K562 (cell line): ENCODE measurements around the gene UPK3A. TPM values are rescaled to one million over a fixed set of nuclear protein-coding genes. Genes with fewer than 3 reads are reported as not detected.
A peak's percentile ranks its signal among the peaks of the same experiment; 100 is the strongest.

ENCODE experiments used
- ATAC-seq: fragments of 200-7000 bp; cut with Tn5 transposase; 3 replicates; pipeline ENCODE4 v1.9.1; 2020; ENCODE audit warnings: moderate library complexity
- BruUV-seq: library from RNA; stranded (reverse); fragments of 400-500 nt; replicated peaks from 2 replicates; lab custom pipeline; 2021; lab: Mats Ljungman, UMichigan
- CTCF ChIA-PET: fragments of 300-600 bp; formaldehyde crosslinking; extraction: SDS; loops from one replicate; lab custom pipeline; 2021; ENCODE audit warnings: low intra/inter-chr PET ratio; lab: Yijun Ruan, JAX
- POLR2A ChIA-PET: fragments of 300-600, 350-650 bp; sonication (Branson Sonifier 250); formaldehyde crosslinking; extraction: SDS; loops from one replicate; lab custom pipeline; 2021; ENCODE audit warnings: antibody characterized with exemption, inconsistent platforms; lab: Yijun Ruan, JAX
- DNase-seq, 4 experiments: peaks; one replicate each; pipeline versions ENCODE4 v3.0.0 to v3.0.0-alpha.2; 2011 to 2018; ENCODE audit warnings: low spot score in 3 of 4, mixed read lengths in 3 of 4; ENCODE audit errors: extremely low read depth in 1 of 4
- FAIRE-seq: peaks from 2 replicates; lab custom pipeline; 2011; peaks lifted over from hg19 to GRCh38; lab: Jason Lieb, UNC
- H2AFZ ChIP-seq: 2 replicates; pipeline ENCODE4 v1.6.0; 2011; ENCODE audit warnings: low read depth, low read length, control low read depth, inconsistent platforms
- H3K27ac ChIP-seq: fragments of 200-600 bp; 3 replicates; pipeline ENCODE4 v1.8.0; 2011; ENCODE audit warnings: low read depth, mild to moderate bottlenecking, control low read depth, inconsistent platforms, low read length, moderate library complexity, mixed read lengths; ENCODE audit errors: extremely low read depth
- H3K27me3 ChIP-seq, 2 experiments: fragments of 300-600 bp in 1 of 2; 2 replicates in 1 of 2; 3 replicates in 1 of 2; pipeline versions ENCODE4 v1.6.0 to v1.8.0; 2011; ENCODE audit warnings: inconsistent platforms in 2 of 2, low read length in 2 of 2, mild to moderate bottlenecking in 1 of 2, mixed read lengths in 1 of 2, moderate library complexity in 1 of 2; ENCODE audit not compliant: control insufficient read depth in 2 of 2, insufficient read depth in 2 of 2
- H3K36me3 ChIP-seq: fragments of 300-600 bp; 3 replicates; pipeline ENCODE4 v1.8.0; 2011; ENCODE audit warnings: mild to moderate bottlenecking, low read length, inconsistent platforms; ENCODE audit not compliant: control insufficient read depth, insufficient read depth
- H3K4me1 ChIP-seq, 2 experiments: fragments of 200-600 bp in 1 of 2; replicated peaks in 1 of 2; 2 replicates in 1 of 2; 3 replicates in 1 of 2; pipeline versions ENCODE4 v1.5.1 to v1.8.0; 2011; ENCODE audit warnings: inconsistent platforms in 2 of 2, low read length in 2 of 2, mild to moderate bottlenecking in 1 of 2, mixed read lengths in 1 of 2, moderate library complexity in 1 of 2; ENCODE audit not compliant: control insufficient read depth in 2 of 2, insufficient read depth in 2 of 2
- H3K4me2 ChIP-seq: 2 replicates; pipeline ENCODE4 v1.6.1; 2011; ENCODE audit warnings: low read length, control low read depth, inconsistent platforms, mixed read lengths; ENCODE audit not compliant: insufficient read depth
- H3K4me3 ChIP-seq: fragments of 200-600 bp; sonication (generic), shearing (Covaris generic); 2 replicates; pipeline ENCODE4 v1.5.1; 2016; ENCODE audit warnings: control low read depth, inconsistent platforms
- H3K79me2 ChIP-seq: fragments of 200-600 bp; 3 replicates; pipeline ENCODE4 v1.8.0; 2011; ENCODE audit warnings: low read length, inconsistent platforms; ENCODE audit not compliant: control insufficient read depth, insufficient read depth
- H3K9ac ChIP-seq, 2 experiments: 2 replicates each; pipeline versions ENCODE4 v1.6.0 to v1.6.1; 2011; ENCODE audit warnings: low read depth in 2 of 2, low read length in 2 of 2, control low read depth in 1 of 2, inconsistent platforms in 1 of 2, mild to moderate bottlenecking in 1 of 2, mixed read lengths in 1 of 2; ENCODE audit not compliant: insufficient read depth in 1 of 2
- H3K9me1 ChIP-seq: one replicate; pipeline ENCODE4 v1.6.0; 2011; ENCODE audit warnings: inconsistent platforms, mild to moderate bottlenecking, low read length, moderate library complexity; ENCODE audit not compliant: control insufficient read depth, insufficient read depth
- H3K9me3 ChIP-seq: replicated peaks from 2 replicates; pipeline ENCODE4 v1.5.1; 2011; ENCODE audit warnings: low read depth, low read length, inconsistent platforms; ENCODE audit not compliant: control insufficient read depth, insufficient read depth
- H4K20me1 ChIP-seq: replicated peaks from 2 replicates; pipeline ENCODE4 v1.6.1; 2011; ENCODE audit warnings: low read length, inconsistent platforms, mixed read lengths; ENCODE audit not compliant: control insufficient read depth, insufficient read depth
- POLR2G ChIP-seq: fragments of 200-400 bp; formaldehyde crosslinking; IDR thresholded peaks from 2 replicates; pipeline ENCODE4 v1.6.1; 2017; ENCODE audit warnings: low read depth, mild to moderate bottlenecking, antibody characterized with exemption, low read length, moderate library complexity
- WGBS: fragments of 100-300 bp; shearing (Covaris generic); methylation state at CpG from one replicate; pipeline ENCODE4 v1.1.6; 2016; ENCODE audit warnings: low coverage, mixed read lengths; ENCODE audit not compliant: insufficient coverage; ENCODE audit errors: missing lambda C conversion rate; 5-methylcytosine and 5-hydroxymethylcytosine counted together
- in situ Hi-C: fragments of 300-500 bp; cut with MboI; formaldehyde crosslinking; loops from 4 replicates; pipeline ENCODE4 v1.15.0; 2018; ENCODE audit warnings: inconsistent platforms, mixed read lengths
- intact Hi-C: fragments of 100-400 bp; cut with micrococcal nuclease; formaldehyde crosslinking; loops from 2 replicates; pipeline ENCODE4 v1.14.2; 2022
- polyA plus RNA-seq, 8 experiments: library from polyadenylated mRNA; depleted of rRNA in 4 of 8; stranded (reverse) in 5 of 8; unstranded in 3 of 8; fragments of >200 nt; fragmentation: Nextera tagmentation in 2 of 8; fragmentation: Illumina TruSeq in 1 of 8; extraction: Ambion mirVana in 2 of 8; extraction: Trizol in 1 of 8; gene quantifications; 2 replicates each; pipeline versions ENCODE4 v1.2.1 to v1.2.3, GENCODE V29; 2011 to 2014; ENCODE audit warnings: inconsistent platforms in 1 of 8, missing spikeins in 1 of 8
- total RNA-seq, 7 experiments: library from RNA; depleted of rRNA in 6 of 7; stranded (reverse); fragments of >200 nt in 6 of 7; fragmentation: Illumina TruSeq in 2 of 7; extraction: Trizol in 2 of 7; gene quantifications; 2 replicates each; pipeline versions ENCODE4 v1.2.1 to v1.2.3, GENCODE V29; 2011 to 2021; ENCODE audit warnings: low replicate concordance in 1 of 7
- TF ChIP-seq, protein P1 (sequence below): fragments of 450-650 bp; IDR thresholded peaks from 2 replicates; pipeline ENCODE4 v1.7.1; 2018; ENCODE audit warnings: mild to moderate bottlenecking, low read depth; ENCODE audit not compliant: partially characterized antibody

UPK3A gene
- total and polyA plus RNA-seq, 9 of the 15 experiments (the other 6 are each of a cell fraction or from before 2014, with no cell fraction given), result not detected

DNA sequence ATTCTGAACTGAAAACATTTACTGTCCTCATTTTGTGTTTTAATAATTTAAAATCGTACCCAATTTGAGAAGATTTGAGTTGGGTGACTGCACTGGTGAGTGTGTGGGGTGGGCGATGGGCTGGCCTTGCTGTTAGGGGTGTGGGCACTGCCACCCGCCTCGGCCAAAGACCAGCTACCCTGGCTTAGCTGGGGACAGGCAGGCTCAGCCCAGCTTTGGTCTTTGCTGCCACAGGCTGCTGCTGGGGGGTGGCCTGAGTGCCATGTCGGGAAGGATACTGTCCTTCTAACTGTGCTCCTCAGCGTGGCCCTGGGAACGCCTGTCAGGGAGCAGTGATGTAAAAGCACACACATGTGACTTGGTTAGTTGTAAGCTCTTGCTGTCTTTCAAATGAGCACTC lies 47.3 kb downstream of the UPK3A start:
- Histone ChIP-seq H3K27me3 (no peaks in the 10 kb centered on the region), H3K4me1 (no peaks in the 10 kb centered on the region), H3K79me2 (no peaks in the 10 kb centered on the region), H3K9me3 (no peaks in the 10 kb centered on the region), H3K9me1 (no peaks in the 10 kb centered on the region), H3K4me3 (no peak overlapping the region), H3K36me3 (peaks cover 86% of the 10 kb centered on the region; the same call in 2 of the 3 replicates), H3K4me2 (no peak overlapping the region), H2AFZ (no peak overlapping the region), H4K20me1 (peaks cover 3% of the 10 kb centered on the region; the same call in 1 of the 2 replicates), H3K27ac (no peak overlapping the region), H3K9ac (no peak overlapping the region)
- BruUV-seq, result no TSS peak
- DNase-seq (no peak), ATAC-seq (no peak), FAIRE-seq (no peak)
- POLR2A ChIA-PET, result interaction anchor here (0.6 to 1.1 kb wide), 3 partner anchors 10 to 270 kb away, joined by 3 read pairs; no protein-coding TSS in a partner anchor
- 0 out of 2 replicates have a peak, but pooled peaks have one; percentile 16 for TF ChIP-seq POLR2G
- TF ChIP-seq, protein P1, sequence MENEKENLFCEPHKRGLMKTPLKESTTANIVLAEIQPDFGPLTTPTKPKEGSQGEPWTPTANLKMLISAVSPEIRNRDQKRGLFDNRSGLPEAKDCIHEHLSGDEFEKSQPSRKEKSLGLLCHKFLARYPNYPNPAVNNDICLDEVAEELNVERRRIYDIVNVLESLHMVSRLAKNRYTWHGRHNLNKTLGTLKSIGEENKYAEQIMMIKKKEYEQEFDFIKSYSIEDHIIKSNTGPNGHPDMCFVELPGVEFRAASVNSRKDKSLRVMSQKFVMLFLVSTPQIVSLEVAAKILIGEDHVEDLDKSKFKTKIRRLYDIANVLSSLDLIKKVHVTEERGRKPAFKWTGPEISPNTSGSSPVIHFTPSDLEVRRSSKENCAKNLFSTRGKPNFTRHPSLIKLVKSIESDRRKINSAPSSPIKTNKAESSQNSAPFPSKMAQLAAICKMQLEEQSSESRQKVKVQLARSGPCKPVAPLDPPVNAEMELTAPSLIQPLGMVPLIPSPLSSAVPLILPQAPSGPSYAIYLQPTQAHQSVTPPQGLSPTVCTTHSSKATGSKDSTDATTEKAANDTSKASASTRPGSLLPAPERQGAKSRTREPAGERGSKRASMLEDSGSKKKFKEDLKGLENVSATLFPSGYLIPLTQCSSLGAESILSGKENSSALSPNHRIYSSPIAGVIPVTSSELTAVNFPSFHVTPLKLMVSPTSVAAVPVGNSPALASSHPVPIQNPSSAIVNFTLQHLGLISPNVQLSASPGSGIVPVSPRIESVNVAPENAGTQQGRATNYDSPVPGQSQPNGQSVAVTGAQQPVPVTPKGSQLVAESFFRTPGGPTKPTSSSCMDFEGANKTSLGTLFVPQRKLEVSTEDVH, result no peak
- CTCF ChIA-PET, result no interaction called here
- intact Hi-C loops (no loop called here), in situ Hi-C loops (no loop called here)
- 96% methylated on average over 6 of the region's 7 CpGs for WGBS
